GM13977 (cell line): ENCODE measurements around the gene NOP10.
"Not testable (repeated sequence)": the region's sequence is repeated elsewhere in the genome, so short reads cannot be mapped to it uniquely, and the experiment has no call there.

ENCODE experiments used
- DNase-seq: peaks from one replicate; pipeline ENCODE4 v3.0.0; 2012; ENCODE audit warnings: low spot score
- in situ Hi-C: fragments of 300-500 bp; cut with MboI; formaldehyde crosslinking; loops from one replicate; pipeline ENCODE4 v1.12.0; 2022; ENCODE audit warnings: low sequenced_read_pairs, low pct_unique_long_range_greater_than_20kb, mixed read lengths, inconsistent platforms; ENCODE audit not compliant: unreplicated experiment
- TF ChIP-seq, protein P1 (sequence below): IDR thresholded peaks from 2 replicates; pipeline ENCODE4 v1.5.1; 2012; ENCODE audit warnings: mild to moderate bottlenecking, control low read depth; ENCODE audit not compliant: insufficient read depth; ENCODE audit errors: extremely low read depth, missing control alignments

The NOP10 gene

GRCh38 chr15:34349769-34350168 lies 6.8 kb upstream of the NOP10 start:
- in situ Hi-C loops: loop anchor here (25.0 kb wide), 2 partner anchors 238 to 262 kb away; partner anchors contain the start of gene GOLGA8B
- no peak for DNase-seq
- TF ChIP-seq, protein P1, sequence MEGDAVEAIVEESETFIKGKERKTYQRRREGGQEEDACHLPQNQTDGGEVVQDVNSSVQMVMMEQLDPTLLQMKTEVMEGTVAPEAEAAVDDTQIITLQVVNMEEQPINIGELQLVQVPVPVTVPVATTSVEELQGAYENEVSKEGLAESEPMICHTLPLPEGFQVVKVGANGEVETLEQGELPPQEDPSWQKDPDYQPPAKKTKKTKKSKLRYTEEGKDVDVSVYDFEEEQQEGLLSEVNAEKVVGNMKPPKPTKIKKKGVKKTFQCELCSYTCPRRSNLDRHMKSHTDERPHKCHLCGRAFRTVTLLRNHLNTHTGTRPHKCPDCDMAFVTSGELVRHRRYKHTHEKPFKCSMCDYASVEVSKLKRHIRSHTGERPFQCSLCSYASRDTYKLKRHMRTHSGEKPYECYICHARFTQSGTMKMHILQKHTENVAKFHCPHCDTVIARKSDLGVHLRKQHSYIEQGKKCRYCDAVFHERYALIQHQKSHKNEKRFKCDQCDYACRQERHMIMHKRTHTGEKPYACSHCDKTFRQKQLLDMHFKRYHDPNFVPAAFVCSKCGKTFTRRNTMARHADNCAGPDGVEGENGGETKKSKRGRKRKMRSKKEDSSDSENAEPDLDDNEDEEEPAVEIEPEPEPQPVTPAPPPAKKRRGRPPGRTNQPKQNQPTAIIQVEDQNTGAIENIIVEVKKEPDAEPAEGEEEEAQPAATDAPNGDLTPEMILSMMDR: no peak

GRCh38 chr15:34348735-34349300 lies 5.9 kb upstream of the NOP10 start:
- in situ Hi-C loops: loop anchor here (25.0 kb wide), 1 partner anchor 262 kb away; no protein-coding TSS in a partner anchor
- TF ChIP-seq, protein P1: no peak
- no peak for DNase-seq

- TF ChIP-seq, protein P1: no peak
- DNase-seq: no peak
- in situ Hi-C loops: loop anchor here (25.0 kb wide), 1 partner anchor 261 kb away; no protein-coding TSS in a partner anchor
Observed at GRCh38 chr15:34347951-34348638, 5.2 kb upstream of the NOP10 start.

DNA sequence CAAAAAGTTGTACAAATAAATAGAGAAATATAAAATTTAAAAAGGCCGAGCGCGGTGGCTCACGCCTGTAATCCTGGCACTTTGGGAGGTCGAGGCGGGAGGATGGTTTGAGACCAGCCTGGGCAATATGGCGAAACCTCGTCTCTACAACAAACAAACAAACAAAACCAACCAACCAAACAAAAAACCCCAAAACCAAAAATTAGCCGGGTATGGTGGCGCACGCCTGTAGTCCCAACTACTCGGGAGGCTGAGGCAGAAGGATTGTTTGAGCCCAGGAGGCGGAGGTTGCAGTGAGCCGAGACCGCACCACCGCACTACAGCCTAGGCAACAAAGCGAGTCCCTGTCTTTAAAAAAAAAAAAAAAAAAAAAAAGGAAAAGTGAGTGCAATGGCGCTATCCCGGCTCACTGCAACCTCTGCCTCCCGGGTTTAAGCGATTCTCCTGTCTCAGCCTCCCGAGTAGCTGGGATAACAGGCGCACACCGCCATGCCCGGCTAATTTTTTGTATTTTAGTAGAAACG lies 661 bp downstream of the NOP10 start:
- in situ Hi-C loops: loop anchor here (25.0 kb wide), 1 partner anchor 255 kb away; no protein-coding TSS in a partner anchor
- not testable (repeated sequence) for DNase-seq

DNA sequence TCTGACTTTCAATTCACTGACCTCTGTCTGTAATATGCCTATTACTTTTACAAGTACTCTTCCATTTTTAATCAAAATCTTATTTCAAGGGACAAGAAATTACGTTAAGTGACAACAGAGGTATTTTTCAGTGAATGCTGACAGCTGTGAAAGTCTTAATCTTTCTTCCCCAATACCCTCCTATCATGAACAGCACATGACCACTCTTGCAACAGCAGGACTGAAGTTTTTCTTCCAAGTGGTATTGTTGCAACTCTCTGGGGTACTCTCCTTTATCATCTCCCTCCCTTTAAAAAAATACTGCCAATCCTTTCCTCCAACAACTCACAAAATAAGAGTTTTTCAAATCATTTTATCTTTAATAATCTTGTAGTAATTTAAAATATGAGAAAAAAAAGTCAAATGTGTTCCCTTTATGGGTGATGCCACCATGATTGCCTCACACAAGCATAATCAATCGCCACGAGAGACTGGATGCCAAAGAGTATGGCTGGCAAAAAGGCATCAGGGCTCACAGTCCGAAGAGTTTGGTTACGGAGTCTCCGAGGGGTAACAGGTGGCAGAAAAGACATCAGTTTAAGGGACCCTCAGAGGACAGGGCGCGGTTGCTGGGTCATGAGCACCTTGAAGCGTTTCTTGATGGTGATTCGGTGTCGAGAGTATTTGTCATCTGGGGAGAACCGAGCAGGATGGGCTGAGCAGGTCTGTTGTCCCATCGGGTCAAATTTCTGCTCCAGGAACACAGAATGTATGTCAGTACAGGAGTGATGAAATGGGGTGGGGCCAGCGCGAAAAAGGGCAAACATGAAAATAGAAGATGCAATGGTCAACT lies 1.3 kb downstream of the NOP10 start:
- DNase-seq: no peak
- TF ChIP-seq, protein P1: no peak
- in situ Hi-C loops: loop anchor here (25.0 kb wide), 1 partner anchor 254 kb away; no protein-coding TSS in a partner anchor

- in situ Hi-C loops: loop anchor here (25.0 kb wide), 1 partner anchor 253 kb away; no protein-coding TSS in a partner anchor
- TF ChIP-seq, protein P1: no peak
- DNase-seq: no peak
Observed at GRCh38 chr15:34339946-34340345, 3.0 kb downstream of the NOP10 start.
